Right lobe of liver (tissue), 6 donors: ENCODE data around the gene SLC35F4. TPM values are rescaled to one million over a fixed set of nuclear protein-coding genes. Genes with fewer than 3 reads are reported as not detected.

Experiments used
- ATAC-seq, 4 donors: fragments of 200-7000 bp; cut with Tn5 transposase; one replicate each; pipeline ENCODE4 v1.9.1; 2020; ENCODE audit warnings: mild to moderate bottlenecking in 4 of 4, moderate library complexity in 4 of 4
- DNase-seq, 3 donors: peaks; one replicate each; pipeline ENCODE4 v3.0.0-alpha.2; 2020
- H3K27ac ChIP-seq, 3 donors: fragments of 200-600 bp; one replicate each; pipeline ENCODE4 v1.8.0; 2022
- H3K27me3 ChIP-seq, 2 donors: fragments of 200-600 bp; one replicate each; pipeline ENCODE4 v1.8.0; 2022
- H3K36me3 ChIP-seq, 4 donors: fragments of 200-600 bp; sonication (generic) in 1 of 4; one replicate each; pipeline versions ENCODE4 v1.5.1 to v1.8.0; 2017 to 2022; ENCODE audit warnings: control low read depth in 1 of 4
- H3K4me1 ChIP-seq, 4 donors: fragments of 200-600 bp; sonication (generic) in 1 of 4; one replicate each; pipeline versions ENCODE4 v1.5.1 to v1.8.0; 2017 to 2022; ENCODE audit warnings: control low read depth in 1 of 4
- H3K4me3 ChIP-seq, 3 donors: fragments of 200-600 bp; one replicate each; pipeline ENCODE4 v1.8.0; 2022
- H3K9me3 ChIP-seq, 4 donors: fragments of 200-600 bp; sonication (generic) in 1 of 4; one replicate each; pipeline versions ENCODE4 v1.5.1 to v1.8.0; 2017 to 2022; ENCODE audit warnings: control low read depth in 1 of 4
- POLR2A ChIP-seq: fragments of 450-650 bp; IDR thresholded peaks from one replicate; pipeline ENCODE4 v1.6.1; 2017; ENCODE audit warnings: antibody characterized with exemption, mild to moderate bottlenecking
- WGBS: methylation state at CpG from one replicate; pipeline ENCODE4 v1.1.6; 2018; ENCODE audit warnings: low coverage, low lambda C conversion rate; ENCODE audit not compliant: insufficient coverage; ENCODE audit errors: missing lambda C conversion rate; 5-methylcytosine and 5-hydroxymethylcytosine counted together
- intact Hi-C, 2 donors: fragments of 100-400 bp; cut with DNase I; formaldehyde crosslinking; loops; one replicate each; pipeline versions ENCODE4 v1.11.2 to v1.14.1; 2022
- total RNA-seq, 6 experiments: library from RNA; depleted of rRNA in 2 of 6; stranded (reverse); fragments of >200 nt in 2 of 6; fragmentation: NEBNext Ultra II Directional in 3 of 6; extraction: Animal tissue kit (Norgen Biotek cat#: 25700) in 3 of 6; gene quantifications; one replicate each; pipeline versions ENCODE4 v1.1.0 to v1.2.4, GENCODE V29; 2016 to 2023
- TF ChIP-seq, protein P1 (sequence below), 4 donors: fragments of 200-600 bp in 3 of 4; fragments of 450-650 bp in 1 of 4; IDR thresholded peaks; one replicate each; pipeline versions ENCODE4 v1.5.1 to v1.8.0; 2016 to 2022; ENCODE audit warnings: antibody characterized with exemption in 4 of 4, mild to moderate bottlenecking in 2 of 4
- donor health status: DM: no; HTN: yes; CAD: no.
- donor health status: DM: no; HTN: no; CAD: no.
- donor health status: DM: no; HTN: no; CAD: no.
- donor health status: DM: no; HTN: yes; CAD: no.
- donor health status: DM: no; HTN: yes; CAD: no.

SLC35F4 gene
- total RNA-seq, 6 experiments from 2014 or later, result not detected

DNA sequence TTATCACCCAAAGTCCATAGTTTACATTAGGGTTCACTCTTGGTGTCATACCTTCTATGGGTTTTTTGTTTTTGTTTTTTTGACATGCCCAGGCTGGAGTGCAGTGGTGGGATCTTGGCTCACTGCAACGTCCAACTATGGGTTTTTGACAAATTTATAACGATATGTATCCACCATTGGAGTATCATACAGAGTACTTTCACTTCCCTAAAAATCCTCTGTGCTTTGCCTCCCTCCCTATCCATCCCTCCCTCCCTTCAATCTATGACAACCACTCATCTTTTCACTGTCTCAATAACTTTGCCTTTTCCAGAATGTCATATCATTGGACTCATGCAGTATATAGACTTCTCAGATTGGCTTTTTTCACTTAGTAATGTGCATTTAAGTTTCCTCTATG is 233.2 kb downstream of the SLC35F4 start:
- 17% methylated on average over 2 of the region's 2 CpGs for WGBS
- Histone ChIP-seq H3K27me3 (no peaks in the 10 kb centered on the region), H3K9me3 (no peaks in the 10 kb centered on the region), H3K36me3 (no peaks in the 10 kb centered on the region), H3K4me3 (no peak overlapping the region), H3K27ac (no peak overlapping the region), H3K4me1 (no peaks in the 10 kb centered on the region)
- DNase-seq (no peak), ATAC-seq (no peak)
- TF ChIP-seq, protein P1, sequence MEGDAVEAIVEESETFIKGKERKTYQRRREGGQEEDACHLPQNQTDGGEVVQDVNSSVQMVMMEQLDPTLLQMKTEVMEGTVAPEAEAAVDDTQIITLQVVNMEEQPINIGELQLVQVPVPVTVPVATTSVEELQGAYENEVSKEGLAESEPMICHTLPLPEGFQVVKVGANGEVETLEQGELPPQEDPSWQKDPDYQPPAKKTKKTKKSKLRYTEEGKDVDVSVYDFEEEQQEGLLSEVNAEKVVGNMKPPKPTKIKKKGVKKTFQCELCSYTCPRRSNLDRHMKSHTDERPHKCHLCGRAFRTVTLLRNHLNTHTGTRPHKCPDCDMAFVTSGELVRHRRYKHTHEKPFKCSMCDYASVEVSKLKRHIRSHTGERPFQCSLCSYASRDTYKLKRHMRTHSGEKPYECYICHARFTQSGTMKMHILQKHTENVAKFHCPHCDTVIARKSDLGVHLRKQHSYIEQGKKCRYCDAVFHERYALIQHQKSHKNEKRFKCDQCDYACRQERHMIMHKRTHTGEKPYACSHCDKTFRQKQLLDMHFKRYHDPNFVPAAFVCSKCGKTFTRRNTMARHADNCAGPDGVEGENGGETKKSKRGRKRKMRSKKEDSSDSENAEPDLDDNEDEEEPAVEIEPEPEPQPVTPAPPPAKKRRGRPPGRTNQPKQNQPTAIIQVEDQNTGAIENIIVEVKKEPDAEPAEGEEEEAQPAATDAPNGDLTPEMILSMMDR (IDR thresholded peaks at IDR 0.05), result no peak
- no peak for TF ChIP-seq POLR2A
- intact Hi-C loops, result no loop called here

DNA sequence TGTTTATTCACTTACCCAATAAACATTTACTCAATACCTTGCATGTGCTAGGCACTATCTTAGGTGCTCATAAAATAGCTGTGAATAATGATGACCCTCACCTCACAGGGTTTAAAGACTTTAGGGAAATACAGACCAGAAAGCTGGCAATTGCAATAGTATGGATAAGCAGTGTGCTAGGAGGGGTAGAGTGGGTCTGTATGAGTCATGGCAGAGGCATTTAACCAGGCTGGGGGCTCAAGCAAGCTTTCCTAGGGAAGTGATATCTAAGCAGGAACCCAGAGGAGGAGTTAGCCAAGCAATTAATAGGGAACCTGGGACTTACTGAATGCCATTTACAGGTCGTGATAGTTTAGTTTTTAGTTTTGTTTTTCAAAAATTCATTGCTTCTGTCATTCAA is 248.4 kb downstream of the SLC35F4 start:
- Histone ChIP-seq H3K27ac (no peak overlapping the region), H3K36me3 (no peaks in the 10 kb centered on the region), H3K4me1 (no peaks in the 10 kb centered on the region), H3K4me3 (no peak overlapping the region), H3K27me3 (no peaks in the 10 kb centered on the region), H3K9me3 (no peaks in the 10 kb centered on the region)
- intact Hi-C loops, result no loop called here
- 41% methylated on average over 1 of the region's 1 CpG for WGBS
- ATAC-seq, result no peak
- no peak for DNase-seq
- TF ChIP-seq POLR2A, result no peak
- TF ChIP-seq, protein P1 (IDR thresholded peaks at IDR 0.05), result no peak

DNA sequence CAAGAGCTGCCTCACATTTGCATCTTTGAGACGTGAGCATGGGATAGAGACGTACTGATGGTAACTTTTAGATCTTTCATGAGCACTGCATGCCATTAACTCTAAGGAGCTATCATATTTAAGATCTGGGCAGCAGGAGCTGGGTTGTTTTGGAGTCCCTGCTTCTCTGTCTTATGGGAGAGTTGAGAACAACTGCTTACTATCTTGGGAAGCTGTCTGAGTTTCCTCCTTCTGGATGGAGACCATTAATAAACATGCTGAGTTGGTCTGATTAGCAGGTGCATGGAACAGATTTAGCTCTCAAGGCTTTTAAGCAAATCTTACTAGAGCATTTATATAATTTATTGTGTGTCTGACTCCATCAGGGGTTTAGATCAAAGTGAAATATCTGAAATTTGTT is 252.9 kb downstream of the SLC35F4 start:
- Histone ChIP-seq H3K4me1 (no peaks in the 10 kb centered on the region), H3K9me3 (no peaks in the 10 kb centered on the region), H3K4me3 (no peak overlapping the region), H3K27ac (no peak overlapping the region), H3K27me3 (no peaks in the 10 kb centered on the region), H3K36me3 (no peaks in the 10 kb centered on the region)
- TF ChIP-seq, protein P1 (IDR thresholded peaks at IDR 0.05), result no peak
- no peak for TF ChIP-seq POLR2A
- intact Hi-C loops, result no loop called here
- no peak for ATAC-seq
- 67% methylated on average over 2 of the region's 2 CpGs for WGBS
- DNase-seq, result no peak

DNA sequence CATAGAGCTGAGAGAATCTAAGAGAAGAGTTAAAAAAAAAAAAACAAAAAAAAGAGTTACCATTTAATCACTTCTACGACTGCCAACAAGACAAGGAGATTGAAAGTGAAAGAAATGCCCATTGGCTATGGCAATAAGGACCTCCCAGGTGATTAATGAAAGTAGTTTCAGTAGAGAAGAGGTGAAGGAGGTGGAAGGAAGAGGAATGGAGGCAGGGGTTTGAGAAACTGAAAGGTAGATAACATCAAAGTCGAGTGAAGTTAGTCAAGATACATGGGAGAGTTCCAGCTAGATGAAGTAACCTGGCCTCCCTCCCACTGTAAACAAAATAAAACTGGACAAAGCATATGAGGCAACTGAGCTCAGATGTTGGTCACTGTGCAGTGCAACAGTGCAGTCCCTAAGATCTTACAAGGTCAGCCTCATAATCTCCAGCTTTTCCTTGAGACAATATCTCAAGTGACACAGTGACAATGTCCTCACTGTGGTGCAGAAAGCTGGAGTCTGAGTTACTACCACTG is 254.3 kb downstream of the SLC35F4 start:
- WGBS, result 30% methylated on average over 2 of the region's 2 CpGs
- ATAC-seq (peak in 3 of 4 donors; percentile 40 to 69 (median 63)), DNase-seq (no peak)
- intact Hi-C loops, result no loop called here
- Histone ChIP-seq H3K4me1 (no peaks in the 10 kb centered on the region), H3K27me3 (no peaks in the 10 kb centered on the region), H3K9me3 (no peaks in the 10 kb centered on the region), H3K27ac (no peak overlapping the region), H3K36me3 (no peaks in the 10 kb centered on the region), H3K4me3 (no peak overlapping the region)
- TF ChIP-seq, protein P1 (IDR thresholded peaks at IDR 0.05), result no peak
- no peak for TF ChIP-seq POLR2A

DNA sequence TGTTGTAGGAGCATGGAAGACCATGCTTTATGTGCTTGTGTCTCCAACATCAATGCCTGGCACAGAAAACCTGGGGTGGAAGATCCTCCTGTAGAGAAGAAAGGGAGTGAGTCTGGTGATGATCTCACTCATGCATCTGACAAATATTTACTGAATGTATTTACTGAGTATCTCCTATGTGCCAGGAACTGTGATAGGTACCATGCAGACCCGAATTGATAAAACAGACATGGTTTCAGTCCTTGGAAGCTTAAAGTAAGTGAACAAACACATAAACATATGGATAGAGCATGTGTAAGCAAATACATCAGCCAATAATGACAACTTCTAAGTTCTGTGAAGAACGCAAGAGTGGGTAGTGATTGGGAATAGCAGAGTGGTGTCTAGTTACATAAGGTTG is 255.3 kb downstream of the SLC35F4 start:
- no peaks in the 10 kb centered on the region for H3K4me1 ChIP-seq
- H3K27ac ChIP-seq, result no peak overlapping the region
- H3K9me3 ChIP-seq, result no peaks in the 10 kb centered on the region
- no peaks in the 10 kb centered on the region for H3K27me3 ChIP-seq
- H3K4me3 ChIP-seq, result no peak overlapping the region
- intact Hi-C loops, result no loop called here
- DNase-seq (no peak), ATAC-seq (no peak)
- TF ChIP-seq POLR2A, result no peak
- TF ChIP-seq, protein P1 (IDR thresholded peaks at IDR 0.05), result no peak
- whole genome bisulfite sequencing, result 20% methylated on average over 2 of the region's 2 CpGs
- H3K36me3 ChIP-seq, result no peaks in the 10 kb centered on the region
